SH-SY5Y (cell line): ENCODE data around the gene ATG2A.

Experiments used
- GATA2 ChIP-seq: IDR thresholded peaks from 2 replicates; pipeline ENCODE4 v1.6.1; 2011; ENCODE audit warnings: mild to moderate bottlenecking, low read depth, low read length
- GATA3 ChIP-seq: IDR thresholded peaks from 2 replicates; pipeline ENCODE4 v1.6.1; 2011; ENCODE audit warnings: low read depth, mild to moderate bottlenecking, low read length, moderate library complexity

Gene ATG2A

DNA sequence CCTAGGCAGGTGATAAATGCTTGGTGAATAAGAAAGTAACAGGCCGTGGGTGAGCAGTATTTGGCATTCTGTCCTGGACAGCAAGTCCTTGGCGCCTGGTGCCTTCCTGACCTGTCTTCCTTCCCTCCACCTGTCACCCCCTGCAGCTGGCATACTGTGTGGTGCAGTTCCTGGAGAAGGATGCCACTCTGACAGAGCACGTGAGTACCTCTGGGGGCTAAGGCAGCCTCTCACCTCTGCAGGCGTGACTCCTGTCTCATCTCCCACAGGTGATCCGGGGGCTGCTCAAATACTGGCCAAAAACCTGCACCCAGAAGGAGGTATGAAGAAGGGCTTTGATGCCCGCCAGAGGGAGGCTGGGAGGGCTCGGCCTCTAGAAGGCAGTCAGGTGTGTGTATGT lies 14.3 kb upstream of the ATG2A start:
- no peak for TF ChIP-seq GATA3
- TF ChIP-seq GATA2: no peak

DNA sequence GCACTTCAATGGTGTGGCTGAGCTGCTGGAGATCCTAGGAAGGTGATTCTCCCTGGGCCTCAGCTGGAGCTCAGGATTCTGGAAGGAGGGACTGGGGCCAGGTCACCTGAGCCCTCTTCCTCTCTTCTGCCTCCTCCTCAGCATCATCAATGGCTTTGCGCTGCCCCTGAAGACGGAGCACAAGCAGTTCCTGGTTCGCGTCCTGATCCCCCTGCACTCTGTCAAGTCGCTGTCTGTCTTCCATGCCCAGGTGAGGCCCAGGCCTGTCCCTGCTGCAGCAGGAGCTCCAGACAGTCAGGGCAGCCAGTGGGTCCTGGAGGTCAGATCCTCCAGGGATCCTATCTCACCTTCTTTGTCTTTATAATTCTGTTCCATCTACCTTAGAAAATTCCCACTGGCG lies 13.3 kb upstream of the ATG2A start:
- no peak for TF ChIP-seq GATA2
- no peak for TF ChIP-seq GATA3

DNA sequence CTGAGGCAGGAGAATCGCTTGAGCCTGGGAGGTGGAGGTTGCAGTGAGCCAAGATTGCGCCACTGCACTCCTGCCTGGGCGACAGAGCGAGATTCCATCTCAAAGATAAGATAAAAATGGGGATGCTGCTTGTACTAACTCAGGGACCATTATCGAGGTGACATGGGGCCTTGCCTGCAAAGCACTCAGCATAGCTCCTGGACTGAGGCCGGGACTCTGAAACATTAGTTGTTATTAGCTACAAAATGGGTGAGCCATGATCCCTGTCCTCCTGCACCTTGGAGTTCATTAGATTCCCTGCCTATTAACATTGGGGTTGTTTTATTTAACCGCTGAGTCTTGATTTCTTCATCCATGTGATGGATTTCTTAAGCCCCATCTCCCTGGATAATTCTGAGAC lies 12.6 kb upstream of the ATG2A start:
- TF ChIP-seq GATA3: no peak
- no peak for TF ChIP-seq GATA2

DNA sequence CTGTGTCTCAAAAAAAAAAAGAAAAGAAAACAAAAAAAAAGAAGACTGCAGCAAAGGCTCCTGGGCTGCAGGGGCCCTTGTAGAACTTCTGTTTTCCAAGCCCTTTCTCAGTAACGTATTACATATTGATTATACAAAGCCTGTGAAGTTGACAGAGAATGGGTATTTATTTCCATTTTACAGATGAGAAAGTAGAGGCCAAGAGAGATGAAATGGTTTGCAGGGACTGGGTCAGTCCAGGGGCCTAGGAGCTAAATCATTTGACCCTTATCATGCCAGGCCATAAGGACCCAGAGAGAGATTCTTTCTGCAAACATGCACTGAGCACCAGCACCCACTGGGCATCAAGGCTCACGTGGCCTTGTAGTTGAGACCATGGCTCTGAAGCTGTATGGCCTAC lies 11.9 kb upstream of the ATG2A start:
- TF ChIP-seq GATA3: no peak
- TF ChIP-seq GATA2: no peak

DNA sequence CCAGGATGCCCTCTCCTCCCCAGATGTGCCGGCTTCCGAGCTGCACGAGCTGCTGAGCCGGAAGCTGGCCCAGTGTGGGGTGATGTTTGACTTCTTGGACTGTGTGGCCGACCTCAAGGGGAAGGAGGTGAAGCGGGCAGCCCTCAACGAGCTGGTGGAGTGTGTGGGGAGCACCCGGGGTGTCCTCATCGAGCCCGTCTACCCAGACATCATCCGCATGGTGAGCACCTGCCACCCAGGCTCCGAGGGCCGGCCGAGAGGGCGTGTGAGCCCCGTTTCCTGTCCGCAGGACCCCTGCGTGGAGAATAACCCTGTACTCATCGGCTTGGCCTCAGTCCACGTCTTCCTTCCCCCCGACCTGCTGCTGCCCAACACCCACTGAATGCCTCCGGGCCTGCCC lies 9.7 kb upstream of the ATG2A start:
- no peak for TF ChIP-seq GATA3
- TF ChIP-seq GATA2: no peak

DNA sequence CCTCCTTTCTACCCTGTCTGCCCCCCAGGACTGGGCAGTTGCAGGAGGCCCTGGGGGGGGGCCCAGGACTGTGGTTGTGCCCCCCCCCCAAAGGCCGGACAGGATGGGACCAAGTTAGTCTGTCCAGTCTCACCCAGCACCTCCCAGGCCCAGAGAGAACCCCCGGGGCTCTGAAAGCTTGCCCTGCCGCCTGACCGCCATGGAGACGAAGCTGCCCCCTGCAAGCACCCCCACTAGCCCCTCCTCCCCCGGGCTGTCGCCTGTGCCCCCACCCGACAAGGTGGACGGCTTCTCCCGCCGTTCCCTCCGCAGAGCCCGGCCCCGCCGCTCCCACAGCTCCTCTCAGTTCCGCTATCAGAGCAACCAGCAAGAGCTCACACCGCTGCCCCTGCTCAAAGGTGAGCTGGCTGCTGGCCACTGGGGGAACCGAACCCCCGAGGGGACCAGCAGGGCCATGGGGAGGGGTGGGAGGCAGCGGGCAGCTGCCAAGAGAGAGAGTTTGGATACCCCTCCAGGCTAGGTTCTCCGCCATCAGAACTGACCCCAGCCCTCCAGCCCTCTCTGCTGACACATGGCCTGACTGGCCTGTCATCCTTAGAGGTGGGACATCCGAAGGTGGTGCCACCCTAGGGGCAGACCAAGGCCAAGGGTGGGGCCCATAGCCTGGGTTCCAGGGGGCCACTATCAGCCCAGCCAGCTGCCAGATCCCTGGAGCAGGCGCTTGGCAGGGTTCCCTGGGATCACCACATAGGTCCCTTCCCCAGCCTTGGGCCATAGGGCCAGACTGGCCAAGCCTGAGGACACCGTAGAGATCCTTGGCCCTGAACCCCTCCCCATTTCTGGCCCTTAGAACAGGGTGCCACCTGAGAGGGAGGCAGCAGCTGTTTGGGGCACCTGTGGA lies 8.8 kb upstream of the ATG2A start:
- TF ChIP-seq GATA2: no peak

DNA sequence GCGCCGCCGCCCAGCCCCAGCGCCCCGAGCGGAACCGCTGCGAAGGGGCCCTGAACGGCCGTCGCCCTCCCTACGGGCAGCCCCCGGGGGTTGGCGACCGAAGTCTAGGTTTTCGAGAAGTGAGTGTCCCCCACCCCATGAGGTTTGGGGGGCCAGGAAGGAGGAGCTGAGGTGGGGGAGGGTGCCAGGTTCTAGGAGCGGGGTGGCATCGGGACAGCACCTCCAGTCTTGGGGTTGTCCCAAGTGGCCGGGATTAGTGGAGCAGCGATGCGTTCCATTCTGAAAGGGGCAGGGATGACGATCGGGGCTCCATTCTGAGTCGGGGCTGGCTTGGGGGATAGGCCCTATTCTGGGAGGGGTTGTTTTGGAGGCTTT lies 7.9 kb upstream of the ATG2A start:
- TF ChIP-seq GATA2: no peak

DNA sequence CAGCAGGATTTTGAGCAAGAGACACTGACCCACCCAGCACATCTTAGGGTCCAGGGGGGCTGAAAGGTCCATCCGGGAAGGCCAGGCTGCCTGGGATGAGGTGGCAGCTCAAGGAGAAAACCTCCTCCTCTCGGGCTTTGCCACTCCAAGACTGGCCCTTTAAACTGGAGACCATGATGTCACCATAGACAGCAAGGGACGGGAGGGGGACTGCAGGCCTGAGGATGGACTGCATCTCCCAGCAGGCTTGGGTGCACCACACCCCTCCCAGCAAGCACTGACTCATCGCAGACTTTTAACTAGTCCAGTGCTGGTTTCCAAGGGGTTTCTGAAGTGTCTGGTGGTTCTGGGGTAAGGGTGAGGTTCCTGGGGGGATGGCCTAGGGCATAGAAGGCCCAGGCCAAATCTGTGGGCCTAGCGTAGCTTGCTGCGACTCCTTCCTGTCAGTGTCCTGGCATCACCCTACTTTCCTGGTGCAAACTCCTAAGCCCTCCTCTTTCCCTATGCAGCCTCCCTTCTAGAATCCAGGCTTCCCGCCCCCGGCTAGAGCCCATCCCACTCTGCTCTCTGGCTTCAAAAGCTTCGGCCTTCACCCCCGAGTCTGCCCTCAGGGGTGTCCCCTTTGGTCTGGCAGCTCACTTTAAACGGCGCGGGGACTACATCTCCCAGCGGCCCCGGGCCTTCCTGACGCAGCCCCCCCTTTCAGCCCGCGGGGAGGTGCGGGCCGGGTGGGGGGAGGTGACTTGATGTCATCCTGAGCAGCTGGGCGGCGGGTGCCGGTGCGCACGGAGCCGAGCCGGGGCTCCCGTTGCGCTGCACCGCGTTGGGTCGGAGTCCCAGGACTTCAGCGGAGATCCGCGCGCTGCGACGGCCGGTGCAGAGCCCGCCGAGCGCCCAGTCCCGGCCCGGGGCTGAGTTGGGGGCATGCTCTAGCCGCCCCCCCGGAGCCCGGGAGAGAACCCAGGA lies 7.2 kb upstream of the ATG2A start, which contains the start of gene PPP2R5B:
Gene PPP2R5B (plus strand): TSS at position 746 of the 966 bp plus-strand sequence. CDS start 1,046 bp downstream, outside the sequence.
- TF ChIP-seq GATA3 (no peak), GATA2 (no peak)

DNA sequence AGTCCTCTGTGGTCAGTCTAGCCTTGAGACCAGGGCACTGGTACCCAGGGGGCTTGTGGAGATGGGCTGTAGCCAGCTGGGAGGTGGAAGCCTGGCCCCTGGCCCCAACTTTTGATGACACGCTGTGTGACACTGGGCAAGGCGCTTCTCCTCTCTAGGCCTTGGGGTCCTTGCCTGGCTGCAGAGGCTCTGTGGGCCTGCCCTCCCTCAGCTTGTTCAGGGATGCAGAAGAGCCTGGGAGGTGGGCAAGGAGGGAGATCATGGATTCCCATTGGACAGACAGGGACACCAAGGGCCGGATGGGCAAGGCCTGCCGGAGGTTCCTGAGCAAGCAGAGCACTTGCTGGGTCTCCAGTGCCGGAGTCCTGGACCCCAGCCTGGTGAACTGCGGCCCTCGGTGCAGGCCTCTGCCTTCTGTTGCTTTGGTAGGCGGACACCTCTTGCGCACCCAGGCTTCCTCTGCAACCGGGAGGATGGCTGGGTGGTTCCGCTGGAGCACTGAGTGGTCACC lies 6.2 kb upstream of the ATG2A start:
- TF ChIP-seq GATA3 (no peak), GATA2 (no peak)

DNA sequence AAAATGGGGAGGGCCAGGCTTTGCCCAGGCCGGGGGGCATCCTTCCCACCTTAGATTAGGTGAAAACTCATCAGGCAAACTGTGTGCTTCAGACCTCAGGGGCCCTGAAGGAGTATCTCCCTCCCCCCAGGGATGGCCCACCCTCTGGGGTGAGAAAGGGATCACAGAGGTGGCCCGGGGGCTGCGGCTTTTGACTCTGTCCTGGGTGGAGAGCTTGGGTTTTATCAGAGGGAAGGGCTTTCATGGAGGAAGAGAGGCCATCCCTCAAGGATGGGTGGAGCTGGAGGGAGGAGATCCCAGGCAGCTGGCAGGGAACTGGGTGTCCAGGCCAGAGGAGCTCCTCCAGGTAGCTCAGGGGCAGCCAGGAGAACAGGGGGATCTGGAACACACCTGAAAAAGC lies 4.4 kb upstream of the ATG2A start:
- TF ChIP-seq GATA2 (no peak), GATA3 (no peak)

DNA sequence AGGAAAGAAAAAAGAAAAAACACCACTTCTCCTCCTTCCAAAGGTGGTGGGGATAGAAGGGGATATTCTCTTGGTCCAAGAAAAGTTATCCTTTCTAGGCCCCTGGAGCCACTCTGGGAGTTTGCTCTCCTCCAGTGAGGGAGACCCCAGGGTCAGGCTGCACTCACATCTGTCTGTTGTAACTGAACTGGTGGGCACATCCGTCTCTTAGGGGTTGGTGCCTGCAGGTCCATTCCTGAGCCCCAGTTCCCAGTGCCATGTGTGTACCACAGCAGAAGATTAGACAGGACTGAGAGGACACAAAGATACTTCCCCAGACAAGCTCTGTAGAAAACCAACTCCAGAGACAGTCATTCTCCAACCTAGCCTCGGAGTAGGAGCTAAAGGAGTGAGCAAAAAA lies 3.1 kb upstream of the ATG2A start:
- TF ChIP-seq GATA3: no peak
- TF ChIP-seq GATA2: no peak

DNA sequence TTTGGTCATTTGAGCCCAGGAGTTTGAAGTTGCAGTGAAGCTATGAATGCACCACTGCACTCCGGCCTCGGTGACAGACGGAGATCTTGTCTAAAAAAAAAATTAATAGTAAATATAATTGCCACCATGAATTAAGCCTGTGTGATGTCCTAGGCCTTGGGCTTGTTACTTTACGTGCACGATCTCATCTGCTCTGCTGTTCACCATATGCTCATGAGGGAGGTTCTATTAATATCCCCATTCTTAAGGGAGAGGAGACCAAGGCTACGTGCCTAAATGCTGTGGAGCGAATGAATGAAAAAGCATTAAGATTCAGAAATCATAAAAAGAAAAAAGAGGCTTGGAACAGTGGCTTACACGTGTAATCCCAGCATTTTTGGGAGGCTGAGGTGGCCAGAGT lies 2.6 kb upstream of the ATG2A start:
- TF ChIP-seq GATA3 (no peak), GATA2 (no peak)

DNA sequence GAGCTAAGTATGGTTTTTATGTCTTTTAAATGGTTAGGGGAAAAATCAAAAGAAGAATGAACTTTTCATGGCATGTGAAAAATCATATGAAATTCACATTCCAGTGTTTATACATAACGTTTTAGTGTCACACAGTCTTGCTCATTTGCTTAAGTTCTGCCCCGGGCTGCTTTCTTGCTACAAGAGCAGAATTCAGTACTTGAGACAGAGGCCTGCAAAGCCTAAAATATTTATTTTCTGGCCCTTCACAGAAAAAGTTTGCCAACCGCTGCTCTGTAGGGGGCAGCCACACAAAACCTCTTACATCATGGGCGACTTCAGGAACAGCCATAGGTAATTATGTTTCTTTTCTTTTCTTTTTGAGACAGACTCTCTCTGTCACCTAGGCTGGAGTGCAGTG lies 1.0 kb upstream of the ATG2A start:
- TF ChIP-seq GATA2: no peak

DNA sequence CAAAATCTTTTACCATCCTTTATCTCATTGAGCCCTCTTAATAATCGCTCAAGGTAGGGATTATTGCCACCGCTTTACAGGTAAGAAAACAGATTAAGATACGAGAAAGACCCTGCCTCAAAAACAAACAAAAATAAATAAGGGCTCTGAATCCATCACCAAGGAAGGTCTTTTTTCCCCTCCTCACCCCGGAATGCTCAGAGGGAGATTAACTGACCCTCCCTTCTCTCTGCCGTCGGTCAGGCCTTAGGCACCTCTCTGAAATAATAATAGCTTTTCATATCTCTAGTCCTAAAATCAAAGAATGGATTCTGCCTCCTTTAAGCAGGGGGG lies 620 bp upstream of the ATG2A start:
- no peak for TF ChIP-seq GATA2
